ENCODE data around the gene ATP2C2.

ATP2C2 gene

GRCh38 chr16:84507011-84507982 is 139.0 kb downstream of the ATP2C2 start:
- TF ChIP-seq, protein P1, sequence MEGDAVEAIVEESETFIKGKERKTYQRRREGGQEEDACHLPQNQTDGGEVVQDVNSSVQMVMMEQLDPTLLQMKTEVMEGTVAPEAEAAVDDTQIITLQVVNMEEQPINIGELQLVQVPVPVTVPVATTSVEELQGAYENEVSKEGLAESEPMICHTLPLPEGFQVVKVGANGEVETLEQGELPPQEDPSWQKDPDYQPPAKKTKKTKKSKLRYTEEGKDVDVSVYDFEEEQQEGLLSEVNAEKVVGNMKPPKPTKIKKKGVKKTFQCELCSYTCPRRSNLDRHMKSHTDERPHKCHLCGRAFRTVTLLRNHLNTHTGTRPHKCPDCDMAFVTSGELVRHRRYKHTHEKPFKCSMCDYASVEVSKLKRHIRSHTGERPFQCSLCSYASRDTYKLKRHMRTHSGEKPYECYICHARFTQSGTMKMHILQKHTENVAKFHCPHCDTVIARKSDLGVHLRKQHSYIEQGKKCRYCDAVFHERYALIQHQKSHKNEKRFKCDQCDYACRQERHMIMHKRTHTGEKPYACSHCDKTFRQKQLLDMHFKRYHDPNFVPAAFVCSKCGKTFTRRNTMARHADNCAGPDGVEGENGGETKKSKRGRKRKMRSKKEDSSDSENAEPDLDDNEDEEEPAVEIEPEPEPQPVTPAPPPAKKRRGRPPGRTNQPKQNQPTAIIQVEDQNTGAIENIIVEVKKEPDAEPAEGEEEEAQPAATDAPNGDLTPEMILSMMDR (IDR thresholded peaks at IDR 0.05; ENCODE audit: low read depth, low read length, poor library complexity, severe bottlenecking), result no peak
- no peak for TF ChIP-seq EZH2phosphoT487 (IDR thresholded peaks at IDR 0.05; ENCODE audit: borderline replicate concordance, low read length)
- Histone ChIP-seq H3K4me2 (ENCODE audit: low read length) (peak overlapping the region; percentile 98), H3F3A (ENCODE audit: control insufficient read depth, insufficient read depth) (peaks cover 26% of the 10 kb centered on the region), H3K27me3 (ENCODE audit: control insufficient read depth, low read length) (no peaks in the 10 kb centered on the region), H3K79me2 (ENCODE audit: control insufficient read depth, low read length) (peaks cover 19% of the 10 kb centered on the region), H3K9me2 (replicated peaks; ENCODE audit: control insufficient read depth, low read length) (no peaks in the 10 kb centered on the region), H3K4me3 (ENCODE audit: low read length) (peak overlapping the region; percentile 71), H3K27ac (ENCODE audit: low read depth, low read length) (peak overlapping the region; percentile 92), H3K4me1 (ENCODE audit: control insufficient read depth, low read length) (peaks cover 74% of the 10 kb centered on the region), H3K9me3 (ENCODE audit: control insufficient read depth, insufficient read depth, low read length) (no peaks in the 10 kb centered on the region), H4K20me1 (ENCODE audit: control insufficient read depth, insufficient read depth, low read depth, low read length) (no peaks in the 10 kb centered on the region), H3K36me3 (ENCODE audit: control insufficient read depth, low read length) (no peaks in the 10 kb centered on the region; the same call in 1 of the 2 replicates)

DNA sequence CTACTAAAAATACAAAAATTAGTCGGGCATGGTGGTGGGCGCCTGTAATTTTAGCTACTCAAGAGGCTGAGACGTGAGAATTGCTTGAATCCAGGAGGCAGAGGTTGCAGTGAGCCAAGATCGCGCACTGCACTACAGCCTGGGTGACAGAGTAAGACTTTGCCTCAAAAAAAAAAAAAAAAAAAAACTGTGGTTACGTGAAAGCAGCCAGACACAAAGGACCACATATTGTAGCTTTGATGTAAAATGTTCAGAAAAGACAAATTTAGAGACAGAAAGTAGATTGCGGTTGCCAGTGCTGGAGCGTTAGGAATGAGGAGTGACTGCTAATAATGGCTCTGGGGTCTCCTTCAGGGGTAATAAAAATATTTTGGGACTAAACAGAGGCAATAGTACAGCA is 140.2 kb downstream of the ATP2C2 start:
- peak overlapping the region; percentile 98 for H3K4me2 ChIP-seq (ENCODE audit: low read length)
- H3K9me3 ChIP-seq (ENCODE audit: control insufficient read depth, insufficient read depth, low read length), result no peaks in the 10 kb centered on the region
- H3K4me1 ChIP-seq (ENCODE audit: control insufficient read depth, low read length), result peaks cover 79% of the 10 kb centered on the region
- no peaks in the 10 kb centered on the region for H3K27me3 ChIP-seq (ENCODE audit: control insufficient read depth, low read length)
- H3K79me2 ChIP-seq (ENCODE audit: control insufficient read depth, low read length), result peaks cover 19% of the 10 kb centered on the region
- H3K4me3 ChIP-seq (ENCODE audit: low read length), result peak overlapping the region; percentile 71
- H3K9me2 ChIP-seq (replicated peaks; ENCODE audit: control insufficient read depth, low read length), result no peaks in the 10 kb centered on the region
- no peaks in the 10 kb centered on the region for H4K20me1 ChIP-seq (ENCODE audit: control insufficient read depth, insufficient read depth, low read depth, low read length)
- H3K36me3 ChIP-seq (ENCODE audit: control insufficient read depth, low read length), result no peaks in the 10 kb centered on the region; the same call in 1 of the 2 replicates
- TF ChIP-seq, protein P1 (IDR thresholded peaks at IDR 0.05; ENCODE audit: low read depth, low read length, poor library complexity, severe bottlenecking), result no peak
- TF ChIP-seq EZH2phosphoT487 (IDR thresholded peaks at IDR 0.05; ENCODE audit: borderline replicate concordance, low read length), result no peak
- H3F3A ChIP-seq (ENCODE audit: control insufficient read depth, insufficient read depth), result peaks cover 26% of the 10 kb centered on the region
- H3K27ac ChIP-seq (ENCODE audit: low read depth, low read length), result peak overlapping the region; percentile 92

DNA sequence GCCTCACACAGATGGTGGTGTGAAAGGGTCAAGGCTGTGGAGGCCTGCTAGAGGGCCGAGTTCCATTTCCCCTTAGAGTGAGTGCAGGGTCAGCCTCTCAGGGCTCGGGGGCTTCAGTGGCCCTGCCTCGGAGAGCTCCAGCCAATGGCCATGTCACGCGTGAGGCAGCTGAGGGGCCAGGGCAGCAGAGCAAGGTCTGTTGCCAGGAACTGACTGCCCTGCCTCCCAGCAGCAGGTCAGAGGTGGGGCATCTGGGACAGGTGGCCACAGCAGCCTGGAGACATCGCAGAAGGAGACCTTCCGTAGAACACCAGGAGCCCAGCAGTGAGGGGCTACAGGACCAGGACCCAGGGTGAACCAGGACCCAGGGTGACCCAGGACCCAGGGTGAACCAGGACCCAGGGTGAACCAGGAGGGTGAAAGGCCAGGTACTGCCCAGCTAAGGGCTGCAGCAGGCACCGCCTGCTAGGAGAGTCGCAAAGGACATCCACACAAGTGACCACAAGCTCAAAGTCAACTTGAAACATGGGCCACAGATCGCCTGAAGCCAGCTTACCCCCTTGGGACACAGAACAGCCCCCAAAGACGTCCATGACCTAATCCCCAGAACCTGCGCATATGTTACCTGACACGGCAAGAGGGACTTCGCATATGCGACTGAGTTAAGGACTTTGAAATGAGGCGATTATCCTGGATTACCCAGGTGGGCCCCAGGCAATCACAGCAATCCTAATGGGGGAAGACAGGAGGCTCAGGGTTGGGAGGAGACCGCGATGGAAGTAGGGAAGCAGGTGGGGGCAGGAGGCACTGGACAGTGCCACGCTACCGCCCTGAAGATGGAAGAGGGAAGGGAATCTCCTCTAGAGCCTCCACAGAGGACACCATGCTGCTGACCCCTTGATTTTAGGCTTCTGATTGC is 141.0 kb downstream of the ATP2C2 start:
- H3F3A ChIP-seq (ENCODE audit: control insufficient read depth, insufficient read depth), result peaks cover 27% of the 10 kb centered on the region
- TF ChIP-seq EZH2phosphoT487 (IDR thresholded peaks at IDR 0.05; ENCODE audit: borderline replicate concordance, low read length), result no peak
- TF ChIP-seq, protein P1 (IDR thresholded peaks at IDR 0.05; ENCODE audit: low read depth, low read length, poor library complexity, severe bottlenecking), result no peak
- peak overlapping the region; percentile 92 for H3K27ac ChIP-seq (ENCODE audit: low read depth, low read length)
- H3K27me3 ChIP-seq (ENCODE audit: control insufficient read depth, low read length), result no peaks in the 10 kb centered on the region
- H3K4me2 ChIP-seq (ENCODE audit: low read length), result peak overlapping the region; percentile 98
- H3K9me3 ChIP-seq (ENCODE audit: control insufficient read depth, insufficient read depth, low read length), result no peaks in the 10 kb centered on the region
- H4K20me1 ChIP-seq (ENCODE audit: control insufficient read depth, insufficient read depth, low read depth, low read length), result no peaks in the 10 kb centered on the region
- H3K79me2 ChIP-seq (ENCODE audit: control insufficient read depth, low read length), result peaks cover 13% of the 10 kb centered on the region
- peak overlapping the region; percentile 12; the same call in 1 of the 2 replicates for H3K4me3 ChIP-seq (ENCODE audit: low read length)
- H3K9me2 ChIP-seq (replicated peaks; ENCODE audit: control insufficient read depth, low read length), result no peaks in the 10 kb centered on the region
- peaks cover 81% of the 10 kb centered on the region for H3K4me1 ChIP-seq (ENCODE audit: control insufficient read depth, low read length)
- no peaks in the 10 kb centered on the region; the same call in 1 of the 2 replicates for H3K36me3 ChIP-seq (ENCODE audit: control insufficient read depth, low read length)
